Testis (tissue), 2 donors: ENCODE data around the gene ISLR2.

Source experiments
- CTCF ChIP-seq, 3 experiments: fragments of 450-650 bp in 2 of 3; fragments of 200-600 bp in 1 of 3; sonication (generic) in 1 of 3; IDR thresholded peaks; one replicate each; pipeline ENCODE4 v1.5.1; 2016 to 2019; ENCODE audit warnings: antibody characterized with exemption in 3 of 3, mild to moderate bottlenecking in 2 of 3, moderate library complexity in 1 of 3
- POLR2A ChIP-seq: fragments of 450-650 bp; IDR thresholded peaks from one replicate; pipeline ENCODE4 v1.6.1; 2017; ENCODE audit warnings: antibody characterized with exemption, mild to moderate bottlenecking, moderate library complexity

DNA sequence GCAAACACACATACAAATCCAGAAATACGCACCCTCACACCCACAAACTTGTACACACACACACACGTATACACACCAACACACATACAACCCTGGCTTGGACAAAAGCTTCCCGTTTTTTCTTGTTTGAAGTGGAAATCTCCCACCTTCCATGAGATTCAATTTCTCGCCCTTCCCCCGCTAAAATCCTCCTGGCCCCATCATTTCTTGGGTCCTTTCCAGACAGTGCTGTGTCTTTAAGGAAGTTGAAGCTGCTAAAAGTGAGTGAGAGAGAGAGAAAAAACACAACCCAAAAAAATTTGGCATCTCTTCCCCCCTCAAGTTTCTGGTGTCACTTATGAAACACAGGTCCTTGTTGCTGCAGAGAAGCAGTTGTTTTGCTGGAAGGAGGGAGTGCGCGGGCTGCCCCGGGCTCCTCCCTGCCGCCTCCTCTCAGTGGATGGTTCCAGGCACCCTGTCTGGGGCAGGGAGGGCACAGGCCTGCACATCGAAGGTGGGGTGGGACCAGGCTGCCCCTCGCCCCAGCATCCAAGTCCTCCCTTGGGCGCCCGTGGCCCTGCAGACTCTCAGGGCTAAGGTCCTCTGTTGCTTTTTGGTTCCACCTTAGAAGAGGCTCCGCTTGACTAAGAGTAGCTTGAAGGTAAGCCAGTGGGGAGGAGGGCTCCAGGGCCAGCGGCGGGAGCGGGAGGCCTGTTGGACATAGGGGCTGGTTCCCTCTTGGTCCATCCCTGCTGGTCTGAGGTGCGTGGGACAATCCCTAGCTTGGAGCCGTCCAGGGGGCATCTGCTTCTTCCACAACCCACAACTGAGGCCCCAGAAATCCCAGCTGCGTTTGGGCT is 43.2 kb downstream of the ISLR2 start, which contains the start of gene ISLR:
- no peak for TF ChIP-seq POLR2A
- no peak for TF ChIP-seq CTCF (IDR thresholded peaks at IDR 0.05)
